OCI-LY7 (cell line): ENCODE data around the gene RAPGEF3. TPM values are rescaled to one million over a fixed set of nuclear protein-coding genes. Genes with fewer than 3 reads are reported as not detected.

ENCODE experiments used
- BruUV-seq: library from RNA; stranded (reverse); fragments of 400-500 nt; replicated peaks from 2 replicates; lab custom pipeline; 2021; lab: Mats Ljungman, UMichigan
- CTCF ChIA-PET: fragments of 300-600 bp; sonication (Branson Sonifier 250); formaldehyde crosslinking; loops from one replicate; lab custom pipeline; 2022; ENCODE audit warnings: antibody characterized with exemption; ENCODE audit not compliant: unreplicated experiment; lab: Charles Lee
- POLR2A ChIA-PET: fragments of 300-600 bp; sonication (Branson Sonifier 250); formaldehyde crosslinking; loops from one replicate; lab custom pipeline; 2022; ENCODE audit warnings: antibody characterized with exemption; lab: Charles Lee
- DNase-seq: peaks from one replicate; pipeline ENCODE4 v3.0.0-alpha.2; 2015; ENCODE audit warnings: low spot score
- H2AFZ ChIP-seq: fragments of 200-600 bp; sonication (generic), shearing (Covaris generic); 2 replicates; pipeline ENCODE4 v1.6.1; 2014; ENCODE audit warnings: mild to moderate bottlenecking, antibody characterized with exemption, low read length, moderate library complexity
- H3K27ac ChIP-seq: fragments of 200-600 bp; sonication (generic); 2 replicates; pipeline ENCODE4 v1.5.1; 2014; ENCODE audit warnings: mixed run types, low read depth, mild to moderate bottlenecking, moderate library complexity, low read length, inconsistent platforms; ENCODE audit not compliant: poor library complexity, severe bottlenecking
- H3K36me3 ChIP-seq: fragments of 200-600 bp; sonication (generic); 2 replicates; pipeline ENCODE4 v1.6.1; 2014; ENCODE audit warnings: mild to moderate bottlenecking, antibody characterized with exemption, low read length, moderate library complexity, mixed read lengths; ENCODE audit not compliant: insufficient read depth
- H3K4me1 ChIP-seq: fragments of 200-600 bp; sonication (generic); 2 replicates; pipeline ENCODE4 v1.5.1; 2014; ENCODE audit warnings: mild to moderate bottlenecking, low read length; ENCODE audit not compliant: insufficient read depth, poor library complexity, severe bottlenecking
- H3K4me2 ChIP-seq: fragments of 200-600 bp; sonication (generic); 2 replicates; pipeline ENCODE4 v1.6.1; 2014; ENCODE audit warnings: mild to moderate bottlenecking, low read length
- H3K4me3 ChIP-seq: fragments of 200-600 bp; sonication (generic); 2 replicates; pipeline ENCODE4 v1.5.1; 2014; ENCODE audit warnings: mild to moderate bottlenecking, low read depth, low read length; ENCODE audit not compliant: poor library complexity, severe bottlenecking
- H3K79me2 ChIP-seq: fragments of 200-600 bp; sonication (generic); 2 replicates; pipeline ENCODE4 v1.6.1; 2016; ENCODE audit warnings: low read depth, mild to moderate bottlenecking, low read length, moderate library complexity, mixed read lengths; ENCODE audit not compliant: insufficient read depth
- H3K9me2 ChIP-seq: fragments of 200-600 bp; sonication (generic); 2 replicates; pipeline ENCODE4 v1.6.1; 2016; ENCODE audit warnings: mild to moderate bottlenecking, low read length, mixed read lengths; ENCODE audit not compliant: insufficient read depth
- H3K9me3 ChIP-seq: fragments of 200-600 bp; sonication (generic); 2 replicates; pipeline ENCODE4 v1.6.1; 2014; ENCODE audit warnings: mild to moderate bottlenecking, mixed run types, low read length, mixed read lengths
- H4K20me1 ChIP-seq: fragments of 200-600 bp; sonication (generic); 2 replicates; pipeline ENCODE4 v1.6.1; 2014; ENCODE audit warnings: mild to moderate bottlenecking, antibody characterized with exemption, low read length, moderate library complexity, mixed read lengths; ENCODE audit not compliant: insufficient read depth
- EZH2phosphoT487 ChIP-seq: fragments of 200-600 bp; sonication (generic); IDR thresholded peaks from 2 replicates; pipeline ENCODE4 v1.6.1; 2018; ENCODE audit warnings: low read depth, borderline replicate concordance, mild to moderate bottlenecking, mixed run types, antibody characterized with exemption, low read length, moderate library complexity, mixed read lengths
- intact Hi-C: fragments of 100-400 bp; cut with micrococcal nuclease; formaldehyde crosslinking; loops from one replicate; pipeline ENCODE4 v1.10.0; 2022; ENCODE audit not compliant: unreplicated experiment
- total RNA-seq, 2 experiments: library from RNA; depleted of rRNA in 1 of 2; stranded (reverse); fragments of >200 nt in 1 of 2; shearing (Covaris generic) in 1 of 2; gene quantifications; 2 replicates each; pipeline ENCODE4 v1.2.3, GENCODE V29; 2014 to 2022
- TF ChIP-seq, protein P1 (sequence below): fragments of 200-600 bp; sonication (generic); conservative IDR thresholded peaks from 2 replicates; pipeline ENCODE4 v1.5.1; 2014; ENCODE audit warnings: mild to moderate bottlenecking, antibody characterized with exemption, low read length, moderate library complexity, mixed read lengths

The RAPGEF3 gene
- total RNA-seq, 2 experiments from 2014 or later: 0.69 to 4.7 TPM

DNA sequence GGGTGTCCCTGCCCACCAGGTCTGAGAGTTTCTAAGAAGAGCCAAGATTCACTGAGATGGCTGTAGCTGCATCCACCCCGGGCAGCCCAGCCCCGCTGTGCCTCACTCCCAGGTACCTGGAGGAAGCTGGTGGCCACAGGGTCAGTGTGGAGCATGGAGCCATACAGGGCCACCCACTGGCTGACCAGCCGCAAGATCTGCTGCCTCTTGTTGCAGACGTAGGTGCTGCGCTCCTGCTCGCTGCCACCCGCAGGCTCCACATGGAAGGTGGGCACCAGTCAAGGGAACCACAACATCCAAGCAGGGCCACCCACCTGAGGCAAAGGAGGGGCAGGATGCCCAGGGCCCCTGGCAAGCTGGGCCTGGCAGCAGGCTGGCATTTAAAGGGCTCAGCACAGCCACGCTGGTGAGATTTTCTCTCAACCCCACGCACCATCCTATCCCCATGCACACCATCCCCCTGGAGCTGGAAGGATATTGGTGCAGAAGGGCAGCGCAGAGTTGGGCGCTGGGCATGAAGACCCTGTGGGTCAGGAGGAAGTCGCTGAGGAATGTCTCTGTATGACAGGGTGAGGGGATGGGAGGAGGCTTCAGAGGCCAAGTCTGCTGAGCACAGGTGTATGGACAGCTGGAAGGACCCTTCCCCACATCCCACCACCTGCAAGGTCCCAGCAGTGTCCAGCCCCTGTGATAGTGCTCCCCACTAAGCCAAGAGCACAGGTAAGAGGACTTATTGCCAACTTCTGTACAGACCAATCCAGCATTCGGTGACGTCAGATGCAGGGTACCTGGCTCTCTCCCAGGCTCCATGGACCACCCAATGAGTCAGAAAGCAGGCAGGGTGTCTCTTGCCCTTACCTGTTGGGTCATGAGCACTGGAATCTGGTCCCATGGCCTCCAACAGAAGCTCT is 10.8 kb downstream of the RAPGEF3 start:
- Histone ChIP-seq H3K4me2 (peak overlapping the region; percentile 62), H4K20me1 (no peaks in the 10 kb centered on the region), H3K36me3 (no peaks in the 10 kb centered on the region), H3K4me1 (peaks cover 38% of the 10 kb centered on the region), H3K9me3 (no peaks in the 10 kb centered on the region), H3K4me3 (no peak overlapping the region), H2AFZ (no peak overlapping the region), H3K9me2 (no peaks in the 10 kb centered on the region), H3K79me2 (no peaks in the 10 kb centered on the region), H3K27ac (peak overlapping the region; percentile 8)
- no peak for TF ChIP-seq EZH2phosphoT487
- TF ChIP-seq, protein P1, sequence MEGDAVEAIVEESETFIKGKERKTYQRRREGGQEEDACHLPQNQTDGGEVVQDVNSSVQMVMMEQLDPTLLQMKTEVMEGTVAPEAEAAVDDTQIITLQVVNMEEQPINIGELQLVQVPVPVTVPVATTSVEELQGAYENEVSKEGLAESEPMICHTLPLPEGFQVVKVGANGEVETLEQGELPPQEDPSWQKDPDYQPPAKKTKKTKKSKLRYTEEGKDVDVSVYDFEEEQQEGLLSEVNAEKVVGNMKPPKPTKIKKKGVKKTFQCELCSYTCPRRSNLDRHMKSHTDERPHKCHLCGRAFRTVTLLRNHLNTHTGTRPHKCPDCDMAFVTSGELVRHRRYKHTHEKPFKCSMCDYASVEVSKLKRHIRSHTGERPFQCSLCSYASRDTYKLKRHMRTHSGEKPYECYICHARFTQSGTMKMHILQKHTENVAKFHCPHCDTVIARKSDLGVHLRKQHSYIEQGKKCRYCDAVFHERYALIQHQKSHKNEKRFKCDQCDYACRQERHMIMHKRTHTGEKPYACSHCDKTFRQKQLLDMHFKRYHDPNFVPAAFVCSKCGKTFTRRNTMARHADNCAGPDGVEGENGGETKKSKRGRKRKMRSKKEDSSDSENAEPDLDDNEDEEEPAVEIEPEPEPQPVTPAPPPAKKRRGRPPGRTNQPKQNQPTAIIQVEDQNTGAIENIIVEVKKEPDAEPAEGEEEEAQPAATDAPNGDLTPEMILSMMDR: no peak
- intact Hi-C loops: no loop called here
- no peak for DNase-seq
- ChIA-PET POLR2A (interaction anchor here (0.7 to 1.8 kb wide), 5 partner anchors 10 to 40 kb away, joined by 3 to 6 read pairs (median 3); no protein-coding TSS in a partner anchor), CTCF (interaction anchor here (1.5 kb wide), 1 partner anchor 19 kb away, joined by 5 read pairs; no protein-coding TSS in a partner anchor)
- BruUV-seq: no TSS peak

DNA sequence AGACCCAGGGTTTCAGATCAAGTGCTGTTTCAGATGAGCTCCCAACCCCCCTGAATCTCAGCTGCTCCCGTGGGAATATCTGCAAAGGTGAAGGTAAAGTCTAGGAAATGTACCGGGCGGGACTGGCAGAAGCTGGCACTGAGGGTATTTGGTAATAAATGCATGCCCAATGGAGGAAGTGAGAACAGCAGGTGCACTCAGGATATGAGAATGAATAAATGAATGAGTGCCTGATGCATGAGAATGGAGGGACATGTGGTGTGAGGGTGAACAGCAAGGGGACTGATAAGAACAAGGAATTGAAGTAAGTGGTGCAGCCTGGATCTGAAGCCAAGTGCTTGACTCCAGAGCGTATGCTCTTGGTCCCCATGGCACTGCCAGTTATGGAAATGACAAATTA is 11.6 kb downstream of the RAPGEF3 start:
- Histone ChIP-seq H2AFZ (no peak overlapping the region), H4K20me1 (no peaks in the 10 kb centered on the region), H3K9me2 (no peaks in the 10 kb centered on the region), H3K27ac (peak overlapping the region; percentile 9), H3K4me2 (peak overlapping the region; percentile 62), H3K4me3 (peak overlapping the region; percentile 10), H3K79me2 (no peaks in the 10 kb centered on the region), H3K4me1 (peaks cover 38% of the 10 kb centered on the region), H3K9me3 (no peaks in the 10 kb centered on the region), H3K36me3 (no peaks in the 10 kb centered on the region)
- peak; percentile 80 for DNase-seq
- ChIA-PET CTCF (no interaction called here), POLR2A (interaction anchor here (0.7 to 1.8 kb wide), 4 partner anchors 10 to 23 kb away, joined by 3 to 6 read pairs (median 3); no protein-coding TSS in a partner anchor)
- TF ChIP-seq EZH2phosphoT487: no peak
- TF ChIP-seq, protein P1: no peak
- no TSS peak for BruUV-seq
- intact Hi-C loops: no loop called here
